Peyer's patch (tissue), 4 donors: ENCODE measurements around the gene FBRSL1.

ENCODE experiments used
- POLR2A ChIP-seq, 2 donors: fragments of 450-650 bp; IDR thresholded peaks; one replicate each; pipeline ENCODE4 v1.5.1; 2017; ENCODE audit warnings: antibody characterized with exemption in 2 of 2, mild to moderate bottlenecking in 2 of 2, moderate library complexity in 2 of 2
- TF ChIP-seq, protein P1 (sequence below), 6 experiments: fragments of 450-650 bp in 4 of 6; fragments of 200-600 bp in 2 of 6; sonication (generic) in 1 of 6; IDR thresholded peaks; one replicate each; pipeline ENCODE4 v1.5.1; 2017 to 2019; ENCODE audit warnings: antibody characterized with exemption in 6 of 6, mild to moderate bottlenecking in 3 of 6, moderate library complexity in 1 of 6

DNA sequence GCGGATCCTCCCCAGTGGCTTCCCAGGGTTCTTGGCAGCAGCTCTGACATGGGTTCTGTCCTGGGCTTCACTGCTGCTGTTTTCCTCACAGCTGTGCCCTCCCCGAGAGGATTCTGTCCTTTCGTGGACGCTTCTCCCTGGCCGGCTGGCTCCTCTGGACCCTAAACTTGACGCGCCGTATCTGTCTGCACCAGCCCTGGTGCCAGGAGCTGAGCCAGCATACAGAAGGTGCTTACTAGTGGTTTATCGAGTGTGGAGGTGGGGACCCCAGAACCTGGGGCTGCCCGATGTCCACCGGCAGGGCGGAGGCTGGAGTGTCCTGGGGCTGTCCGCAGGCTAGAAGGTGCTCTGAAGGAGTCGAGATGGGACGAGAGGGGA, 17.2 kb downstream of the FBRSL1 start:
- TF ChIP-seq, protein P1, sequence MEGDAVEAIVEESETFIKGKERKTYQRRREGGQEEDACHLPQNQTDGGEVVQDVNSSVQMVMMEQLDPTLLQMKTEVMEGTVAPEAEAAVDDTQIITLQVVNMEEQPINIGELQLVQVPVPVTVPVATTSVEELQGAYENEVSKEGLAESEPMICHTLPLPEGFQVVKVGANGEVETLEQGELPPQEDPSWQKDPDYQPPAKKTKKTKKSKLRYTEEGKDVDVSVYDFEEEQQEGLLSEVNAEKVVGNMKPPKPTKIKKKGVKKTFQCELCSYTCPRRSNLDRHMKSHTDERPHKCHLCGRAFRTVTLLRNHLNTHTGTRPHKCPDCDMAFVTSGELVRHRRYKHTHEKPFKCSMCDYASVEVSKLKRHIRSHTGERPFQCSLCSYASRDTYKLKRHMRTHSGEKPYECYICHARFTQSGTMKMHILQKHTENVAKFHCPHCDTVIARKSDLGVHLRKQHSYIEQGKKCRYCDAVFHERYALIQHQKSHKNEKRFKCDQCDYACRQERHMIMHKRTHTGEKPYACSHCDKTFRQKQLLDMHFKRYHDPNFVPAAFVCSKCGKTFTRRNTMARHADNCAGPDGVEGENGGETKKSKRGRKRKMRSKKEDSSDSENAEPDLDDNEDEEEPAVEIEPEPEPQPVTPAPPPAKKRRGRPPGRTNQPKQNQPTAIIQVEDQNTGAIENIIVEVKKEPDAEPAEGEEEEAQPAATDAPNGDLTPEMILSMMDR (IDR thresholded peaks at IDR 0.05) = no peak
- no peak for TF ChIP-seq POLR2A (IDR thresholded peaks at IDR 0.05)
